Prostate gland (tissue), 2 donors: Measurements from ENCODE around the gene KLK11.

ENCODE experiments used
- POLR2A ChIP-seq: fragments of 450-650 bp; IDR thresholded peaks from one replicate; pipeline ENCODE4 v1.6.1; 2016; ENCODE audit warnings: antibody characterized with exemption, mild to moderate bottlenecking
- TF ChIP-seq, protein P1 (sequence below), 4 experiments: fragments of 200-600 bp in 2 of 4; fragments of 450-650 bp in 2 of 4; sonication (generic) in 2 of 4; IDR thresholded peaks; 1 replicate in 3 of 4; 2 replicates in 1 of 4; pipeline ENCODE4 v1.5.1; 2016 to 2019; ENCODE audit warnings: antibody characterized with exemption in 4 of 4, mild to moderate bottlenecking in 2 of 4, moderate library complexity in 2 of 4

DNA sequence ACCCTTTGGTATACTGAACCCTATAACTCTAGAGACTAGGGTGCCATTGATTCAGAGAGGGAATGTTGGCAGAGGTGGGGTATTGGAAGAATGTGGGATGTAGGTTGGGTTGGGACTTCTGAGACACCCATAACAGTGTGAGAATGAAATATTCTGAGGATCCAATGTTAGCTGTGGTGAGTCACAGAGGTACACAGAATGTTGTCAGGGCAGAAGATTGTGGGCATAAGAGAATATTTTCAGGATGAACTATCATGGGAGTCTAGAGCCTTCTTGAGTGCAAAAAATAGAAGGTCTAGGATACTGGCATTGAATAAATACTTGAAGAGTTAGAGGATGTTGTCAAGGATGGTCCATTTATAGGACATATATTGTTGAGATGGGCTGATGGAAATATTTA, 29.4 kb upstream of the KLK11 start:
- TF ChIP-seq, protein P1, sequence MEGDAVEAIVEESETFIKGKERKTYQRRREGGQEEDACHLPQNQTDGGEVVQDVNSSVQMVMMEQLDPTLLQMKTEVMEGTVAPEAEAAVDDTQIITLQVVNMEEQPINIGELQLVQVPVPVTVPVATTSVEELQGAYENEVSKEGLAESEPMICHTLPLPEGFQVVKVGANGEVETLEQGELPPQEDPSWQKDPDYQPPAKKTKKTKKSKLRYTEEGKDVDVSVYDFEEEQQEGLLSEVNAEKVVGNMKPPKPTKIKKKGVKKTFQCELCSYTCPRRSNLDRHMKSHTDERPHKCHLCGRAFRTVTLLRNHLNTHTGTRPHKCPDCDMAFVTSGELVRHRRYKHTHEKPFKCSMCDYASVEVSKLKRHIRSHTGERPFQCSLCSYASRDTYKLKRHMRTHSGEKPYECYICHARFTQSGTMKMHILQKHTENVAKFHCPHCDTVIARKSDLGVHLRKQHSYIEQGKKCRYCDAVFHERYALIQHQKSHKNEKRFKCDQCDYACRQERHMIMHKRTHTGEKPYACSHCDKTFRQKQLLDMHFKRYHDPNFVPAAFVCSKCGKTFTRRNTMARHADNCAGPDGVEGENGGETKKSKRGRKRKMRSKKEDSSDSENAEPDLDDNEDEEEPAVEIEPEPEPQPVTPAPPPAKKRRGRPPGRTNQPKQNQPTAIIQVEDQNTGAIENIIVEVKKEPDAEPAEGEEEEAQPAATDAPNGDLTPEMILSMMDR (IDR thresholded peaks at IDR 0.05): no peak
- no peak for TF ChIP-seq POLR2A
